ENCODE measurements around the gene FAM210B.

- TF ChIP-seq NFIX (CRISPR knock-in tag; IDR thresholded peaks at IDR 0.05; ENCODE audit: low read depth) (no peak), IRF2 (CRISPR knock-in tag; IDR thresholded peaks at IDR 0.05) (no peak), ZNF408 (CRISPR knock-in tag; IDR thresholded peaks at IDR 0.05; ENCODE audit: low read depth) (no peak), SIRT6 (IDR thresholded peaks at IDR 0.05; ENCODE audit: low read depth, low read length) (no peak), SAFB (IDR thresholded peaks at IDR 0.05; ENCODE audit: borderline replicate concordance, low read depth, low read length) (no peak), MAFK (IDR thresholded peaks at IDR 0.05; ENCODE audit: low read length) (no peak), HDAC6 (IDR thresholded peaks at IDR 0.05; ENCODE audit: low read depth, low read length) (no peak), CTCF (IDR thresholded peaks at IDR 0.05 in 2 of 3, conservative IDR thresholded peaks at IDR 0.05 in 1 of 3; ENCODE audit: insufficient read depth in 2 of 3, low read depth in 1 of 3, low read length in 3 of 3) (no peak)
These were observed 7.9 kb upstream of the FAM210B start for GRCh38 chr20:56350842-56351241.
